HG02943 (cell line): ENCODE measurements around the gene TWF2.
"Not testable (repeated sequence)": the region's sequence is repeated elsewhere in the genome, so short reads cannot be mapped to it uniquely, and the experiment has no call there.

Experiments
- ATAC-seq: cut with Tn5 transposase; IDR thresholded peaks from one replicate; pipeline ENCODE4 v1.9.1; 2021; ENCODE audit warnings: mild to moderate bottlenecking, low read depth, moderate library complexity; ENCODE audit not compliant: unreplicated experiment

TWF2 gene

DNA sequence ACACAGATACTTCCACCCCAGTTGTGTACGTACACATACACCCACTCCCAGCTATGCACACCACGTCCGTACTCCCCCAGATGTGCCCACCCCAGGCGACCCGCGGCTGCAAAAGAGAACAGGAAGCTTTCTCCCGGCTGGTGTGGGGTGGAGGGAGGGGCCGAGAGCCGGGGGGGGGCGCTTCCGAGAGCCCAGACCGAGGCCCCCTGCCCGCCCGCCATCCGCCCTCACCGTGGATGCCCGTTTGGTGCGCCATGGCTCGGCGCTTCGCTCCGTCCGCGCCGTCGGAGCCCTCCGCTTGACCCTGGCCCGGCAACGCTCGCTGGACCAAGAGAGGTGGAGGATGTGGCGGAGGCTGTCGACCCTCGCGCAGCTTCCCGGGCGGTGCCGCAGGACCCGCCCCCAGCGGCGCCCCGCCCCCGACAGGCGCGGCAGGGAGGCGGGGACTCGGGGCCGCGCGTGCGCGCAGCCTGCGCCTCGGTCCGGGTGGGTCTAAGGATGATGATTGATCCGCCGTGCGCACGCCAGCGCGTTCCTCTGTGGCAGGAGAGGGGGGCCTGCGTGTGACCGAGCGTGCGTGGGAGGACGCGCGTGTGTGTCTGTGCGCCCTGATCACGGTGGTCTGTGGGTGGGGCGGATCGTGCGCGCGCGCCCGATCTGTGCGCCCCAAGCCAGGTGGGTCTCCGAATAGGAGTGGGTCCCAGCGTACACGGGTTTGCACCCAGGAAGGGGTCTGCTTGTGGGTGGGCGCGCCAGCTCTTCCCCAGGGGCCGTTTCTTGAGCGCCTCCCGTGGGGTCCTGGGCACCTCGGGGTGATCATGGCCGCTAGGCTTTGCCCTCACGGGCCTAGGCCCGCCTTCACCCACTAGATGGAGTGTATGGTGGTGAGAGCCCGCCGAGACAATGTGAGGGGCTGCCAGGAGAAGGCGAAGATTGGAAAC is at the start of gene TWF2:
TWF2 (minus strand) TSS at position 398 of the 941 bp plus-strand sequence; CDS start at position 256, 142 bp downstream.
- peak; percentile 67 for ATAC-seq

DNA sequence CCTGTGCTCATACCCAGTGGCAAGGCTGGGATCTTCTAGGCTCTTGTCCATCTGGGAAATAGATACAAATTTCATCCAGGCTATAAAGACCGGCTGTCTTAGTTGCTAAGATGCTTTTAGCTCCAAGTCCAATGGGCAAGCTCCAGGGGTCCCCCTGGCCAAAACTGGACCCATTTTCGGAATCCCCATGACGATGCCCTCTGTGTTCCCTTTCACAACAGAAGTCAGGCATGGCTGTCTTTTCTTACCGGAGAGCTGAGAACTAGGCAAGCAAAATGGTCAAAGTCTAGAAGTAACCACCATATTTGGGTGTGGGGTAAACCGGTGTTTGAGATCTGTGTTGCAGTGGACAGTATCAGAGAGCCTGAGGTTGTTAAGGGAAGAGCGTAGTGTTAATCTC is 49.7 kb upstream of the TWF2 start:
- ATAC-seq, result no peak

- no peak for ATAC-seq
Observed at GRCh38 chr3:52286777-52287110, 47.8 kb upstream of the TWF2 start.

DNA sequence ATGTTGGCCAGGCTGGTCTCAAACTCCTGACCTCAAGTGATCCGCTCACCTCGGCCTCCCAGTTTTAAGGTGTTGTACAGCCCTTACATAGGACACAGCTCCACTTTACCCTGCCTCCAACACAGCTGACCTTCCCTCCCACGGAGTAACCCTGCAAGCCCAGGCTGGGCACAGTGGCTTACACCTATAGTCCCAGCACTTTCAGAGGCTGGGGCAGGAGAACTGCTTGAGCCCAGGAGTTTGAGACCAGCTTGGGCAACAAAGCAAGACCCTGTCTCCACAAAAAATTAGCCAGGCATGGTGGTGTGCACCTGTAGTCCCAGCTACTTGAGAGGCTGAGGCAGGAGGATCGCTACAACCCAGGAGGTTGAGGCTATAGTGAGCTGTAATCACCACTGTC is 45.1 kb upstream of the TWF2 start:
- not testable (repeated sequence) for ATAC-seq

DNA sequence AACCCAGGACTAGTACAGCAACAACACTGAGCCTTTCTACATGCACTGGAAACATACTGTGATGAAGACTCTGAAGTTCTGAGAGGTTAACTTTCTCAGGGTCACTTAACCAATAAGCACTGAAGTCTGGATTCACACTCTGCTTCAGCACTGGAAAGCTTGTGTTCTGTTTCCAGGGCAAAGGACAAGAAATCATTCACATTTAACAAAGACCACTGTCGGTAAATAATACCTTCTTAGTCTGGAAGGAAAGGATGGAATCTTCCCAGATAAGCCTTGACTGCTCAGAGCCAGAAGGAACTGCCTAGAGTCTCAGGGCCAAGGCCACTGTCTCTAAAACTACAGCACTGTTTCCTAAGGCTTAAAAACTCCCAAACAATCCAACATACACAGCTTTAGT is 44.3 kb upstream of the TWF2 start:
- ATAC-seq, result no peak

DNA sequence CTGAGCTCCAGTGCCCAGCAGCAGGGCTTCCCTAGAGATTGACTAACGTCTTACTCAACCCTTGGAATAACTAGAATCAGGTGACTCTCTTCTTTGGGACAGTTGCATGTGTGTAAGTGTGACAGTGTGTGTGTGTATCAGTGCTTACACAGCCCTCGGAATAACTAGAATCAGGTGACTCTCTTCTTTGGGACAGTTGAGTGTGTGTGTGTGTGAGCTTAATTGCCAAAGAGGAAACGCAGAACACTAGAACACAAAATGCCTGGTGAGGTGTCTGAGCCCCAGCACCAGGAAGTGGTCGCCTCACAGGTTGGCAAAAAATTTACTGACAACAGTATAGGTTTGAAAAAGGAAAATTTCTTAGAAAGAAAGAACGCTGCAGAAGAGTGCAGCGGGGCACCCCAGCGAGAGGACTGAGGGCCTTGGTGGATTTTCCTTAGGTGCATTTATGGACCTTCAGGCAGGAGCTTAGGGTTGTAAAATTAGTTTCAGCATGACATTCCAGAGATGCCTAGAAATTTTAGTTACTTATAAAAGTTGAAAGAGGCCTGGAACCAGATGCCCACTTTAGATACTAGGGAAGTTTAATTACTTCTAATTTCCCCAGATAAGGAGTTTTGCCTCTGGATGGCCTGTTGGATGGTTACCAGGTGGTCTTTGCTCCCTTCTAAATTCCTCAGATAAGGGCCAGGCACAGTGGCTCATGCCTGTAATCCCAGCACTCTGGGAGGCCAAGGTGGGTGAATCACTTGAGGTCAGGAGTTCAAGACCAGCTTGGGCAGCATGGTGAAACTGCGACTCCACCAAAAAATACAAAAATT is 43.2 kb upstream of the TWF2 start:
- ATAC-seq, result no peak

DNA sequence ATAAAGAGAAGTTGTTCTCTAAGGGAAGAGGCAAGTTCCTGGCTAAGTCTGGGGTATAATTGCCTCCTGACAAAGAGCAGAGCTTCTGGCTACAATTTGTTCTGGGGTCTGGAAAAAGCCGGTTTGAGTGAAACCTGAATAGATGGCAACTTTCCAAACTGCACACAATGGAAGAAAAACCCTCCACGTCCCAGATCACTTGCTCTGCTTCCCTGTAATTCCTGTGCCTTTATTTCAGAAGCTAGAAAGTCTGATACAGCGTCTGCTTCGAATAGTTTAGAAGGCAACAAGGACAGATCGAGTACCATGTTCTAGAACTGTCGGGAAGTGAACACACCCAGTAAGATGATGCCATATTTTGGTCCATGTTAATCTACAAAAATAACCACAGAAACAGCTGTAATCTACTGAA is 41.1 kb upstream of the TWF2 start:
- ATAC-seq, result no peak

- ATAC-seq, result no peak
Observed at GRCh38 chr3:52279596-52279995, 40.6 kb upstream of the TWF2 start.

- peak; percentile 78 for ATAC-seq
Observed at GRCh38 chr3:52278510-52279069, 39.6 kb upstream of the TWF2 start, which contains the start of gene WDR82. Gene WDR82 (minus strand): TSS chr3:52278649. CDS start chr3:52278361, 288 bp downstream.

- peak; percentile 65 for ATAC-seq
Observed at GRCh38 chr3:52277972-52278509, 39.1 kb upstream of the TWF2 start.

GRCh38 chr3:52277071-52277964 is 38.4 kb upstream of the TWF2 start:
- peak; percentile 6 for ATAC-seq

DNA sequence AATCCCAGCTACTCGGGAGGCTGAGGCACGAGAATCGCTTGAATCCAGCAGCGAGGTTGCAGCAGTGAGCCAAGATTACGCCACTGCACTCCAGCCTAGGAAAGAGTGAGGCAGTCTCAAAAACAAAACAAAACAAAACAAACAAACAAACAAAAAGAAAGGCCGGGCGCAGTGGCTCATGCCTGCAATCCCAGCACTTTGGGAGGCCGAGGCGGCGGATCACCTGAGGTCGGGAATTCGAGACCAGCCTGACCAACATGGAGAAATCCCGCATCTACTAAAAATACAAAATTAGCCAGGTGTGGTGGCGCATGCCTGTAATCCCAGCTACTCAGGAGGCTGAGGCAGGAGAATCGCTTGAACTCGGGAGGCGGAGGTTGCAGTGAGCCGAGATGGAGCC is 35.8 kb upstream of the TWF2 start:
- not testable (repeated sequence) for ATAC-seq

DNA sequence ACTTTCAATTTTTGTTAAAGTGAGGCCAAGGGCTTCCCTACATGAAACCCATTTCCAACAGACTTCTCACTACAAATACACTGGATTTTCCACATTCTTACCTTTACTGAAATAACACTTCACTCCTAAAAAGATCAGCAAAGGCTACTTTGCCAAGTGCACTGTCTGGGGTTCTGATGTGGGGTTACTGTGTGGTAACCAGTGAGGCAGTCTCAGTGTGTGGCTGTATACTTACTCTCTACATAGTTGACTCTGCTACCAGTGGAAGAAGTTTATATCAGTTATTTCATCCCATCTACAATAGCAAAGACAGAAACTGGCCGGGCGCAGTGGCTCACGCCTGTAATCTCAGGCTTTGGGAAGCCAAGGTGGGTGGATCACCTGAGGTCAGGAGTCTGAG is 33.9 kb upstream of the TWF2 start:
- ATAC-seq, result no peak

DNA sequence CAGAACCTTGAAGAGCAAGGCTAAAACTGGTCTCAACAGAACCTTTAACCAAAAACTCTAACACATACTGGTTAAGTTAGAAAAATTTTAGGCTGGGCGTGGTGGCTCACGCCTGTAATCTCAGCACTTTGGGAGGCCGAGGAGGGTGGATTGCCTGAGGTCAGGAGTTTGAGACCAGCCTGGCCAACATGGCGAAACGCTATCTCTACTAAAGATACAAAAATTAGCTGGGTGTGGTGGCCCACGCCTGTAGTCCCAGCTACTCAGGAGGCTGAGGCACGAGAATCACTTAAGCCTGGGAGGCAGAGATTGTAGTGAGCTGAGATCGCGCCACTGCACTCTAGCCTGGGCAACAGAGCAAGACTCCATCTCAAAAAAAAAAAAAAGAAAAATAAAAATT is 33.2 kb upstream of the TWF2 start:
- not testable (repeated sequence) for ATAC-seq

DNA sequence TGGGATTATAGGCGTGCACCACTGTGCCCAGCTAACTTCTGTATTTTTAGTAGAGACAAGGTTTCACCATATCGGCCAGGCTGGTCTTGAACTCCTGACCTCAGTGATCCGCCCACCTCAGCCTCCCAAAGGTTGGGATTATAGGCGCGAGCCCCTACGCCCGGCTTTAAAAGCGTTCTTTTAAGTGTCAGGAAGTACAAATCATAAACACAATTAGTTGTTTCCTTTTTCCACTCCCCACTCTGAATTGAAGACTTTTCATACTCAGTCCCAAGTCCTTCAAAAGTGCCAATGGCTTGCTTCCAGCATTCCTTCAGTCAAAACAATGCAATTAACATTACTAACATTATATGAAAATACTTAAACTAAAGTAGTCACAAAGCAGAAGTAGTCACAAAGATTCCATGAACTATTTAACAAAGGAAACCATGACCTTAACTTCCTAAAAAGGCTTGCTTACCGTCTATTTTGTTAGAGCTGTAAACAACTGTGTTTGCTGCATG is 31.3 kb upstream of the TWF2 start:
- no peak for ATAC-seq

DNA sequence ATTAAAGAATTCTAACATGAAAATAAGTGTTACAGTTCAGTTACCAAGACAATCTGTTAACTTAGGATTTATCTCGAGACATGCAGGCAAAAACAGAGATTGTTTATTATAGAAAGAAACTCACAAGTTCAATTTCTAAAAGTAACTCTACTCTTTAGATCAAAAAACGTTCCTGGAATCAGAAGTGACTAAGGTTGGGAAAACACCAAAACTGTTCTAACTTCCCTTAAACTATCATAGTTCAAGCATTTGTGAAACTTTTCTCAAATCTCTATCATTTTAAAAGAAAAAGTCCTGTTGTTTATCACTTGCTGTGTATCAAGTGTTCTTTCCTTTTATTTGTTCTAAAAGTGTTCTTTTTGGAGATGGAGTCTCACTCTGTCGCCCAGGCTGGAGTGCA is 30.8 kb upstream of the TWF2 start:
- ATAC-seq, result no peak

- ATAC-seq, result no peak
Observed at GRCh38 chr3:52268036-52268435, 29.1 kb upstream of the TWF2 start.

GRCh38 chr3:52265387-52265786 is 26.4 kb upstream of the TWF2 start:
- ATAC-seq, result no peak

DNA sequence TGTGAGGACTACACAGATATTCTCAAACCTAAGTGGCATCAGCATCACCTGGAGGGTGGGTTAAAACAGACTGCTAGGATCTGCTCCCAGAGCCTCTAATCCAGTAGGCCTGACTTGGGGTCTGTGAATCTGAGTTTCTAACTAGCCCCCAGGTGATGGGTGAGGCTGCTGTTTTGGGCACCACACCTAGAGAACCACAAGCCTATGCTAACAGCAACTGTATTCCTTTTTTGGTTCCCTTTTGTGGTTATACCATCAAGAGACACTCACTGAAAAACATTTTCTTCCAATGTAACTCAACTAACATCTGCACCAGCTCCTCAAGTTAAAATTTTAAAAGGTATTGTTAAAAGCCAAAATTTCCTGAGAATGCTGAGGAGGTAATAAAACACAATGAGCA is 23.5 kb upstream of the TWF2 start:
- no peak for ATAC-seq

DNA sequence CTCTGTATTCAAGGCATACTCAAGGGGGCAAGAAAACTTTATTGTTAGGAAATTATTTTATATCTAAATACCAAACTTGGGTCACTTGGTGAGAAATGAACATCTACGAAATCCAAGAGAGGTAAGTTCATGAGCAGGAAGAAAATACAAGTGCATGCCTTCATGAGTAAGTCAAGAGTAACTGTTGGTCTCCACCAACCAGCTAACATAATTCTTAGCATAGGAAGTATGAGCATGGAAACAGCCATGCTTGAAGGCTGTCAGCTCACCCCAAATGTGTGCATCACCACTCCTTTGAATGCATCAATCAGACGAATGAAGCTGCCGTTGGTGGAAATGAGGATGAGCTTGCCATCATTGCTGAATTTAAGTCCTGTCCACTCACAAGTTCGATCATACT is 20.5 kb upstream of the TWF2 start:
- ATAC-seq, result no peak
